H9 (cell line): ENCODE data around the gene ARHGAP35. TPM values are rescaled to one million over a fixed set of nuclear protein-coding genes. Genes with fewer than 3 reads are reported as not detected.

ENCODE experiments used
- DNase-seq: peaks from one replicate; pipeline ENCODE4 v3.0.0-alpha.2; 2017
- H2AFZ ChIP-seq: one replicate; pipeline ENCODE4 v1.6.1; 2013; ENCODE audit warnings: mild to moderate bottlenecking, low read length, control low read depth, moderate library complexity
- H2AK5ac ChIP-seq: 2 replicates; pipeline ENCODE4 v1.6.1; 2013; ENCODE audit warnings: low read length, control low read depth, mixed read lengths; ENCODE audit not compliant: insufficient read length
- H2BK120ac ChIP-seq: one replicate; pipeline ENCODE4 v1.6.1; 2013; ENCODE audit warnings: low read depth, mild to moderate bottlenecking, low read length, control low read depth, inconsistent platforms; ENCODE audit not compliant: poor library complexity, severe bottlenecking
- H2BK12ac ChIP-seq: 2 replicates; pipeline ENCODE4 v1.6.1; 2013; ENCODE audit warnings: low read length, control low read depth, mixed read lengths, low read depth; ENCODE audit not compliant: insufficient read length
- H2BK15ac ChIP-seq: 2 replicates; pipeline ENCODE4 v1.6.1; 2013; ENCODE audit warnings: low read depth, low read length, control low read depth
- H2BK20ac ChIP-seq: one replicate; pipeline ENCODE4 v1.6.1; 2013; ENCODE audit warnings: low read depth, mild to moderate bottlenecking, low read length, control low read depth, inconsistent platforms; ENCODE audit not compliant: poor library complexity, severe bottlenecking
- H2BK5ac ChIP-seq: 2 replicates; pipeline ENCODE4 v1.6.1; 2013; ENCODE audit warnings: low read length, control low read depth, mixed read lengths; ENCODE audit not compliant: insufficient read length
- H3K14ac ChIP-seq: 2 replicates; pipeline ENCODE4 v1.6.1; 2013; ENCODE audit warnings: low read length, control low read depth; ENCODE audit not compliant: insufficient read depth
- H3K18ac ChIP-seq: 2 replicates; pipeline ENCODE4 v1.6.1; 2013; ENCODE audit warnings: low read depth, mild to moderate bottlenecking, mixed read lengths, low read length, control low read depth; ENCODE audit not compliant: insufficient read length
- H3K23ac ChIP-seq: 2 replicates; pipeline ENCODE4 v1.6.1; 2013; ENCODE audit warnings: low read length, control low read depth, mixed read lengths, low read depth; ENCODE audit not compliant: insufficient read length
- H3K23me2 ChIP-seq: 2 replicates; pipeline ENCODE4 v1.6.1; 2013; ENCODE audit warnings: low read depth, mild to moderate bottlenecking, mixed read lengths, low read length, control low read depth; ENCODE audit not compliant: insufficient read length, poor library complexity, severe bottlenecking
- H3K27ac ChIP-seq: 2 replicates; pipeline ENCODE4 v1.5.1; 2013; ENCODE audit warnings: low read length, control low read depth, mixed read lengths, low read depth; ENCODE audit not compliant: insufficient read length
- H3K27me3 ChIP-seq: 2 replicates; pipeline ENCODE4 v1.6.1; 2013; ENCODE audit warnings: low read length, control low read depth, inconsistent platforms; ENCODE audit not compliant: insufficient read depth
- H3K4ac ChIP-seq: 2 replicates; pipeline ENCODE4 v1.6.1; 2013; ENCODE audit warnings: low read depth, mild to moderate bottlenecking, control low read depth, inconsistent platforms, low read length, moderate library complexity
- H3K4me1 ChIP-seq: 2 replicates; pipeline ENCODE4 v1.6.1; 2013; ENCODE audit warnings: low read length, control low read depth, inconsistent platforms; ENCODE audit not compliant: insufficient read depth
- H3K4me2 ChIP-seq: 2 replicates; pipeline ENCODE4 v1.6.1; 2013; ENCODE audit warnings: low read length, control low read depth, mixed read lengths; ENCODE audit not compliant: insufficient read length, insufficient read depth
- H3K56ac ChIP-seq: 2 replicates; pipeline ENCODE4 v1.6.1; 2013; ENCODE audit warnings: low read depth, mild to moderate bottlenecking, mixed read lengths, low read length, control low read depth; ENCODE audit not compliant: insufficient read length
- H3K79me1 ChIP-seq: 2 replicates; pipeline ENCODE4 v1.6.1; 2013; ENCODE audit warnings: low read depth, mild to moderate bottlenecking, moderate library complexity, low read length, control low read depth, inconsistent platforms; ENCODE audit not compliant: insufficient read depth, poor library complexity, severe bottlenecking
- H3K79me2 ChIP-seq: 2 replicates; pipeline ENCODE4 v1.6.1; 2013; ENCODE audit warnings: low read length, control low read depth, inconsistent platforms; ENCODE audit not compliant: insufficient read depth
- H3K9ac ChIP-seq: 2 replicates; pipeline ENCODE4 v1.6.1; 2013; ENCODE audit warnings: low read length, control low read depth, mixed read lengths; ENCODE audit not compliant: insufficient read length; ENCODE audit errors: extremely low read depth
- H3K9me3 ChIP-seq: one replicate; pipeline ENCODE4 v1.6.1; 2013; ENCODE audit warnings: low read depth, low read length, inconsistent platforms; ENCODE audit not compliant: control insufficient read depth
- H3T11ph ChIP-seq: one replicate; pipeline ENCODE4 v1.6.1; 2013; ENCODE audit warnings: mild to moderate bottlenecking, low read length, control low read depth, inconsistent platforms
- H4K20me1 ChIP-seq: one replicate; pipeline ENCODE4 v1.6.1; 2013; ENCODE audit not compliant: control insufficient read depth, insufficient read length, insufficient read depth
- H4K5ac ChIP-seq: 2 replicates; pipeline ENCODE4 v1.6.1; 2013; ENCODE audit warnings: low read depth, mild to moderate bottlenecking, mixed read lengths, low read length, control low read depth; ENCODE audit not compliant: insufficient read length
- H4K8ac ChIP-seq: replicated peaks from 2 replicates; pipeline ENCODE4 v1.6.1; 2013; ENCODE audit warnings: low read length, control low read depth, mixed read lengths, low read depth; ENCODE audit not compliant: insufficient read length
- H4K91ac ChIP-seq: 2 replicates; pipeline ENCODE4 v1.6.1; 2013; ENCODE audit warnings: low read depth, mild to moderate bottlenecking, moderate library complexity, mixed read lengths, low read length, control low read depth; ENCODE audit not compliant: insufficient read length
- H3K27ac Mint-ChIP-seq, 3 experiments: 2 replicates in 2 of 3; 3 replicates in 1 of 3; pipeline ENCODE4 v1.8.0; 2020 to 2021; ENCODE audit warnings: mixed read lengths in 3 of 3, mild to moderate bottlenecking in 1 of 3, moderate library complexity in 1 of 3
- H3K27me3 Mint-ChIP-seq: 2 replicates; pipeline ENCODE4 v1.8.0; 2021; ENCODE audit warnings: low read depth, mild to moderate bottlenecking, moderate library complexity, mixed read lengths
- H3K36me3 Mint-ChIP-seq, 3 experiments: 2 replicates in 2 of 3; 3 replicates in 1 of 3; pipeline ENCODE4 v1.8.0; 2020 to 2021; ENCODE audit warnings: low read depth in 3 of 3, mixed read lengths in 3 of 3; ENCODE audit not compliant: insufficient read depth in 1 of 3
- H3K4me1 Mint-ChIP-seq, 2 experiments: 2 replicates each; pipeline ENCODE4 v1.8.0; 2020; ENCODE audit warnings: mixed read lengths in 2 of 2
- H3K4me3 Mint-ChIP-seq, 2 experiments: 2 replicates in 1 of 2; 3 replicates in 1 of 2; pipeline ENCODE4 v1.8.0; 2020 to 2021; ENCODE audit warnings: mild to moderate bottlenecking in 2 of 2, mixed read lengths in 2 of 2, moderate library complexity in 1 of 2
- H3K9me3 Mint-ChIP-seq, 2 experiments: 2 replicates in 1 of 2; 3 replicates in 1 of 2; pipeline ENCODE4 v1.8.0; 2020; ENCODE audit warnings: mild to moderate bottlenecking in 2 of 2, mixed read lengths in 2 of 2, moderate library complexity in 1 of 2
- CTCF ChIP-seq: fragments of 200-600 bp; sonication (generic); conservative IDR thresholded peaks from 3 replicates; pipeline ENCODE4 v1.8.0; 2021; ENCODE audit warnings: antibody characterized with exemption, mild to moderate bottlenecking
- WGBS: extraction: QIAGEN DNeasy Blood & Tissue Kit; methylation state at CpG from one replicate; pipeline ENCODE4 v1.1.7; 2013; ENCODE audit warnings: missing lambda C conversion rate, low lambda C conversion rate, mixed read lengths; ENCODE audit not compliant: insufficient read length; ENCODE audit errors: extremely low coverage; 5-methylcytosine and 5-hydroxymethylcytosine counted together
- total RNA-seq: library from RNA; stranded (reverse); gene quantifications from 2 replicates; pipeline ENCODE4 v1.2.1, GENCODE V29; 2021

The ARHGAP35 gene
- total RNA-seq, 1 experiment from 2014 or later = 49.8 TPM

GRCh38 chr19:46885411-46885810, 24.6 kb downstream of the ARHGAP35 start:
- Histone ChIP-seq H2AK5ac (no peak overlapping the region), H2BK15ac (no peak overlapping the region), H3K79me1 (no peaks in the 10 kb centered on the region), H3K4ac (no peak overlapping the region), H4K91ac (no peak overlapping the region), H2BK20ac (no peak overlapping the region), H3K23ac (no peak overlapping the region), H2BK12ac (no peak overlapping the region), H2AFZ (no peak overlapping the region), H3K56ac (no peak overlapping the region), H3K27ac (no peak overlapping the region), H3K27me3 (no peaks in the 10 kb centered on the region), H3K23me2 (no peaks in the 10 kb centered on the region), H4K5ac (no peak overlapping the region), H4K20me1 (no peaks in the 10 kb centered on the region), H3K18ac (no peak overlapping the region), H4K8ac (no peak overlapping the region), H3T11ph (no peak overlapping the region), H3K9ac (no peak overlapping the region), H3K4me2 (no peak overlapping the region), H3K14ac (no peak overlapping the region), H2BK120ac (no peak overlapping the region), H3K4me1 (no peaks in the 10 kb centered on the region; the same call in 1 of the 2 replicates), H3K79me2 (peaks cover 4% of the 10 kb centered on the region; the same call in 1 of the 2 replicates), H3K9me3 (no peaks in the 10 kb centered on the region), H2BK5ac (no peak overlapping the region)
- Mint-ChIP-seq H3K4me3 (no peak overlapping the region), H3K36me3 (peaks cover 4 to 11% (median 6%) of the 10 kb centered on the region in 3 experiments; a peak in 5 of 7 replicates), H3K9me3 (no peaks in the 10 kb centered on the region), H3K27ac (no peak overlapping the region), H3K27me3 (no peaks in the 10 kb centered on the region), H3K4me1 (peaks cover 10% of the 10 kb centered on the region in 2 experiments)
- DNase-seq = no peak
- TF ChIP-seq CTCF = no peak
- WGBS = no CpG with 5 or more reads among the region's 2 CpGs
